D721Med (cell line): Measurements from ENCODE around the gene RAPGEF6.

Source experiments
- DNase-seq: peaks from one replicate; pipeline ENCODE4 v3.0.0; 2011; ENCODE audit warnings: low spot score; ENCODE audit not compliant: insufficient read length
- FAIRE-seq: peaks from 2 replicates; lab custom pipeline; 2011; peaks lifted over from hg19 to GRCh38; lab: Jason Lieb, UNC
- TF ChIP-seq, protein P1 (sequence below): IDR thresholded peaks from 2 replicates; pipeline ENCODE4 v1.5.1; 2012; ENCODE audit warnings: mild to moderate bottlenecking, control low read depth; ENCODE audit not compliant: insufficient read depth; ENCODE audit errors: missing control alignments

RAPGEF6 gene

DNA sequence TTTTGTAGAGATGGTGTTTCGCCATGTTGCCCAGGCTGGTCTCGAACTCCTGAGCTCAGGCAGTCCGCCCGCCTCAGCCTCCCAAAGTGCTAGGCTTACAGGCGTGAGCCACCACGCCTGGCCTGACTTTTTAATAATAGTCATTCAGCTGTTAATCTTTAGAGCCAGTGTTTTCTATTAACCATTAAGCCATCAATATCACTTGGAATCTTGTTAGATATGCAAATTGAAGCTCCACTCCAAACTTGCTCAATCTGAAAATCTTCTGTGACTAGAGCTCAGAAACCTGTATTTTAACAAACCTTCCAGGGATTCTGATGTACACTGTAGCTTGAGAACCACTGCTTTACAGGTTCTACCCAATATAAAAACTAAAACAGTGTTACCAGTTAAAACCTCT lies 257.7 kb downstream of the RAPGEF6 start:
- TF ChIP-seq, protein P1, sequence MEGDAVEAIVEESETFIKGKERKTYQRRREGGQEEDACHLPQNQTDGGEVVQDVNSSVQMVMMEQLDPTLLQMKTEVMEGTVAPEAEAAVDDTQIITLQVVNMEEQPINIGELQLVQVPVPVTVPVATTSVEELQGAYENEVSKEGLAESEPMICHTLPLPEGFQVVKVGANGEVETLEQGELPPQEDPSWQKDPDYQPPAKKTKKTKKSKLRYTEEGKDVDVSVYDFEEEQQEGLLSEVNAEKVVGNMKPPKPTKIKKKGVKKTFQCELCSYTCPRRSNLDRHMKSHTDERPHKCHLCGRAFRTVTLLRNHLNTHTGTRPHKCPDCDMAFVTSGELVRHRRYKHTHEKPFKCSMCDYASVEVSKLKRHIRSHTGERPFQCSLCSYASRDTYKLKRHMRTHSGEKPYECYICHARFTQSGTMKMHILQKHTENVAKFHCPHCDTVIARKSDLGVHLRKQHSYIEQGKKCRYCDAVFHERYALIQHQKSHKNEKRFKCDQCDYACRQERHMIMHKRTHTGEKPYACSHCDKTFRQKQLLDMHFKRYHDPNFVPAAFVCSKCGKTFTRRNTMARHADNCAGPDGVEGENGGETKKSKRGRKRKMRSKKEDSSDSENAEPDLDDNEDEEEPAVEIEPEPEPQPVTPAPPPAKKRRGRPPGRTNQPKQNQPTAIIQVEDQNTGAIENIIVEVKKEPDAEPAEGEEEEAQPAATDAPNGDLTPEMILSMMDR = no peak
- no peak for DNase-seq
- FAIRE-seq = no peak

GRCh38 chr5:131375351-131375750 lies 259.7 kb downstream of the RAPGEF6 start:
- FAIRE-seq = no peak
- TF ChIP-seq, protein P1 = no peak
- no peak for DNase-seq
